ENCODE measurements around the gene HPGDS.

HPGDS gene

DNA sequence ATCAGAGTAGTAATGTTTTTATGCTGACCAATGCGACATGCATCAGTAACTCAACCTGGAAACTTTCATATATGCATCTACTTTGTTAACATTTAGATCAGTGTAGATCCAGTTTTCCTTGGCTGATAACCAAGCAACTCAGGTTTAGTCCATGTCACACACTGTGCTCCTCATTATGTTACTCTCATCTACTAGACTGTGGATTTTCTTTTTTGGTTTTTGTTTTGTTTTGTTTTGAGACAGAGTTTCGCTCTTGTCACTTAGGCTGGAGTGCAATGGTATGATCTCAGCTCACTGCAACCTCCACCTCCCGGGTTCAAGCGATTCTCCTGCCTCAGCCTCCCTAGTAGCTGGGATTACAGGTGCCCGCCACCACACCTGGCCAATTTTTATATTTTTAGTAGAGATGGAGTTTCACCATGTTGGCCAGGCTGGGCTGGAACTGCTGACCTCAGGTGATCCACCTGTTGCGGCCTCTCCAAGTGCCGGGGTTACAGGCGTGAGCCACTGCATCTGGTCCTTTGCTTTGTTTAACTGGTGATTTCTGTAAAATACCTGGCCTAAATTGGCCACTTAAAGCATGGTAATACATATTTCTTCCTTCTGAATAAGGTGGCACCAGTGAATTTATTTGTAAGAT is 86.4 kb downstream of the HPGDS start:
- no peak for TF ChIP-seq YY1 (IDR thresholded peaks at IDR 0.05; ENCODE audit: insufficient read depth, insufficient read length)
- no peak for TF ChIP-seq SUZ12 (IDR thresholded peaks at IDR 0.05; ENCODE audit: extremely low read depth, insufficient read depth, insufficient read length)
- no peak for TF ChIP-seq ZNF274 (IDR thresholded peaks at IDR 0.05; ENCODE audit: low read depth, low read length)
- H3K9ac ChIP-seq (ENCODE audit: insufficient read length, low read depth), result no peak overlapping the region
- H3K4me3 ChIP-seq (ENCODE audit: insufficient read length, low read depth), result no peak overlapping the region
- H3K9me3 ChIP-seq (ENCODE audit: insufficient read depth, low read length), result no peaks in the 10 kb centered on the region
- no peak for DNase-seq (ENCODE audit: low read depth, low spot score)
- H3K27me3 ChIP-seq (ENCODE audit: insufficient read depth, insufficient read length), result no peaks in the 10 kb centered on the region
- no peaks in the 10 kb centered on the region for H3K4me1 ChIP-seq (ENCODE audit: insufficient read depth, insufficient read length)
- peaks cover 31% of the 10 kb centered on the region for H3K36me3 ChIP-seq (ENCODE audit: insufficient read depth, insufficient read length, low read length)

DNA sequence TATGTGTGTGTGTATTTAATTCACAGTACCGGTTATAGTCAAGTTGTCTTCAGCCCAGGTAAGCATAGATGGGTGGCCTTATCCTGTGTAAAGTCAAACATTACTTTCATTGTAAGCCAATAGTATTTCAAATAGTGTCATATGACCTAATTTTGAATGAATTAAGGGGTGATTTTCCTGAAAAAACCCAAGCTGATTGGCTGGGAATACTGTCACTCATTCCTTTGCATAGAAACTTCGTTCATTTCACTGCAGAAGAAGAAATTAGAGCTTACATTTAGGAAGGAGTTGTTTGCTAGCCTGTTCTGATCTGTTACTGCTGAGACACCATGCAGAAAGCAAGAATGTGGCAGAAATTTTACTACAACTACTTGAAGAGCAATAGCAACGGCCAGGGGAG is 89.6 kb downstream of the HPGDS start:
- TF ChIP-seq YY1 (IDR thresholded peaks at IDR 0.05; ENCODE audit: insufficient read depth, insufficient read length) (no peak), SUZ12 (IDR thresholded peaks at IDR 0.05; ENCODE audit: extremely low read depth, insufficient read depth, insufficient read length) (no peak), ZNF274 (IDR thresholded peaks at IDR 0.05; ENCODE audit: low read depth, low read length) (no peak)
- Histone ChIP-seq H3K4me1 (ENCODE audit: insufficient read depth, insufficient read length) (no peaks in the 10 kb centered on the region), H3K4me3 (ENCODE audit: insufficient read length, low read depth) (no peak overlapping the region), H3K9ac (ENCODE audit: insufficient read length, low read depth) (no peak overlapping the region), H3K27me3 (ENCODE audit: insufficient read depth, insufficient read length) (no peaks in the 10 kb centered on the region), H3K9me3 (ENCODE audit: insufficient read depth, low read length) (no peaks in the 10 kb centered on the region), H3K36me3 (ENCODE audit: insufficient read depth, insufficient read length, low read length) (peaks cover 47% of the 10 kb centered on the region)
- no peak for DNase-seq (ENCODE audit: low read depth, low spot score)

DNA sequence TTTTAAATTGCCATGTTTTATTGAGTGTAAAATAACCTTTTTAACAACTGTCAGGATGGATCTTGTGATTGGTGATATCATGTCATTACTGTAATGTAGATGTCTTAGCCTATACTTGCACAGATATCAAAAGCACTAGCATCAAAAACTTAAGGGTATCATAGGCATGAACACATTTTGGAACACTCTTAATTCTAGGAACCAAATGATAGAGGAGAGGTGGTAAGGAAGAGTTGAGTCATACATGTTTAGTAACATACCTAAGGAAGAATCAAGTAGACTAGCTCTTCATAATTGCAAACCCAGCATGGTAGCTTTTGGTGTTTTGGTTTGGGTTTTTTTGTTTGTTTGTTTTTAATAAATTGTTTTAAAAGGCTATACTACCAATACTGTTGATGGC is 91.5 kb downstream of the HPGDS start:
- DNase-seq (ENCODE audit: low read depth, low spot score), result no peak
- Histone ChIP-seq H3K9me3 (ENCODE audit: insufficient read depth, low read length) (no peaks in the 10 kb centered on the region), H3K36me3 (ENCODE audit: insufficient read depth, insufficient read length, low read length) (peaks cover 51% of the 10 kb centered on the region), H3K27me3 (ENCODE audit: insufficient read depth, insufficient read length) (no peaks in the 10 kb centered on the region), H3K4me1 (ENCODE audit: insufficient read depth, insufficient read length) (no peaks in the 10 kb centered on the region), H3K9ac (ENCODE audit: insufficient read length, low read depth) (no peak overlapping the region), H3K4me3 (ENCODE audit: insufficient read length, low read depth) (no peak overlapping the region)
- TF ChIP-seq ZNF274 (IDR thresholded peaks at IDR 0.05; ENCODE audit: low read depth, low read length) (no peak), SUZ12 (IDR thresholded peaks at IDR 0.05; ENCODE audit: extremely low read depth, insufficient read depth, insufficient read length) (no peak)
